ENCODE data around the gene ASTN1.

Gene ASTN1

DNA sequence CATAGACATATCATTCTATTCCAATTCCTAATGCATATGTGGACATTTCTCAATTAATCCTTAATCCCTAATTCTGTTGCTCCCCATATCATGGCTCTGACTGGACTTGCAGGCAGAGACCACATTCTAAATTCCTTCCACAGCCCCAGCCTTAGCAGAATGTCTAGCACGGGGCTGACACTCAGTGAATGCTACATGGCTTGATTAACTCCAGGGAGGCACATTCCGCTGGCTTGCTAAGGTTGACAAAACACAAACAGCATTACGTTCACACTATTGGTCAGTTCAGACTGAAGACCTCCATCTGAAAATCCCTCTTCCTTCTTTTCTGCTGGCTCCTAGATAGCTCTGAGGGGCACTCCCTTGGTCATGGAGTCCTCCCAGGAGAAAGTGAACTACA is 119.4 kb downstream of the ASTN1 start:
- Histone ChIP-seq H3K4me1 (ENCODE audit: insufficient read depth, low read length, poor library complexity, severe bottlenecking) (no peaks in the 10 kb centered on the region), H4K20me1 (ENCODE audit: insufficient read depth, low read length, poor library complexity, severe bottlenecking) (no peaks in the 10 kb centered on the region), H3F3A (ENCODE audit: low read depth) (no peaks in the 10 kb centered on the region), H3K27me3 (ENCODE audit: insufficient read depth, low read length, poor library complexity, severe bottlenecking) (no peaks in the 10 kb centered on the region), H3K9me3 (ENCODE audit: insufficient read depth, low read depth, low read length) (no peaks in the 10 kb centered on the region), H3K36me3 (ENCODE audit: insufficient read depth, low read length) (no peaks in the 10 kb centered on the region), H3K4me3 (ENCODE audit: low read length, poor library complexity, severe bottlenecking) (no peak overlapping the region), H3K79me2 (ENCODE audit: insufficient read depth, low read length) (no peaks in the 10 kb centered on the region), H3K9me2 (replicated peaks; ENCODE audit: low read depth, low read length) (no peaks in the 10 kb centered on the region), H3K4me2 (ENCODE audit: low read depth, low read length, poor library complexity, severe bottlenecking) (no peak overlapping the region), H2AFZ (ENCODE audit: low read length) (no peak overlapping the region), H3K9ac (ENCODE audit: low read depth, low read length, poor library complexity, severe bottlenecking) (no peak overlapping the region)
- TF ChIP-seq, protein P1, sequence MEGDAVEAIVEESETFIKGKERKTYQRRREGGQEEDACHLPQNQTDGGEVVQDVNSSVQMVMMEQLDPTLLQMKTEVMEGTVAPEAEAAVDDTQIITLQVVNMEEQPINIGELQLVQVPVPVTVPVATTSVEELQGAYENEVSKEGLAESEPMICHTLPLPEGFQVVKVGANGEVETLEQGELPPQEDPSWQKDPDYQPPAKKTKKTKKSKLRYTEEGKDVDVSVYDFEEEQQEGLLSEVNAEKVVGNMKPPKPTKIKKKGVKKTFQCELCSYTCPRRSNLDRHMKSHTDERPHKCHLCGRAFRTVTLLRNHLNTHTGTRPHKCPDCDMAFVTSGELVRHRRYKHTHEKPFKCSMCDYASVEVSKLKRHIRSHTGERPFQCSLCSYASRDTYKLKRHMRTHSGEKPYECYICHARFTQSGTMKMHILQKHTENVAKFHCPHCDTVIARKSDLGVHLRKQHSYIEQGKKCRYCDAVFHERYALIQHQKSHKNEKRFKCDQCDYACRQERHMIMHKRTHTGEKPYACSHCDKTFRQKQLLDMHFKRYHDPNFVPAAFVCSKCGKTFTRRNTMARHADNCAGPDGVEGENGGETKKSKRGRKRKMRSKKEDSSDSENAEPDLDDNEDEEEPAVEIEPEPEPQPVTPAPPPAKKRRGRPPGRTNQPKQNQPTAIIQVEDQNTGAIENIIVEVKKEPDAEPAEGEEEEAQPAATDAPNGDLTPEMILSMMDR (conservative IDR thresholded peaks at IDR 0.05; ENCODE audit: low read length): no peak

GRCh38 chr1:177044390-177044789 is 120.1 kb downstream of the ASTN1 start:
- Histone ChIP-seq H3K4me2 (ENCODE audit: low read depth, low read length, poor library complexity, severe bottlenecking) (no peak overlapping the region), H3K4me3 (ENCODE audit: low read length, poor library complexity, severe bottlenecking) (no peak overlapping the region), H3K27me3 (ENCODE audit: insufficient read depth, low read length, poor library complexity, severe bottlenecking) (no peaks in the 10 kb centered on the region), H3K79me2 (ENCODE audit: insufficient read depth, low read length) (no peaks in the 10 kb centered on the region), H3K9ac (ENCODE audit: low read depth, low read length, poor library complexity, severe bottlenecking) (no peak overlapping the region), H3F3A (ENCODE audit: low read depth) (no peaks in the 10 kb centered on the region), H4K20me1 (ENCODE audit: insufficient read depth, low read length, poor library complexity, severe bottlenecking) (no peaks in the 10 kb centered on the region), H3K4me1 (ENCODE audit: insufficient read depth, low read length, poor library complexity, severe bottlenecking) (no peaks in the 10 kb centered on the region), H3K9me3 (ENCODE audit: insufficient read depth, low read depth, low read length) (no peaks in the 10 kb centered on the region), H2AFZ (ENCODE audit: low read length) (no peak overlapping the region), H3K9me2 (replicated peaks; ENCODE audit: low read depth, low read length) (no peaks in the 10 kb centered on the region), H3K36me3 (ENCODE audit: insufficient read depth, low read length) (no peaks in the 10 kb centered on the region)
- TF ChIP-seq, protein P1 (conservative IDR thresholded peaks at IDR 0.05; ENCODE audit: low read length): no peak

- Histone ChIP-seq H3K4me3 (ENCODE audit: low read length, poor library complexity, severe bottlenecking) (no peak overlapping the region), H3K27me3 (ENCODE audit: insufficient read depth, low read length, poor library complexity, severe bottlenecking) (no peaks in the 10 kb centered on the region), H3K79me2 (ENCODE audit: insufficient read depth, low read length) (no peaks in the 10 kb centered on the region), H3K4me1 (ENCODE audit: insufficient read depth, low read length, poor library complexity, severe bottlenecking) (no peaks in the 10 kb centered on the region), H3K9me2 (replicated peaks; ENCODE audit: low read depth, low read length) (no peaks in the 10 kb centered on the region), H3F3A (ENCODE audit: low read depth) (no peaks in the 10 kb centered on the region), H3K36me3 (ENCODE audit: insufficient read depth, low read length) (no peaks in the 10 kb centered on the region), H3K9ac (ENCODE audit: low read depth, low read length, poor library complexity, severe bottlenecking) (no peak overlapping the region), H3K4me2 (ENCODE audit: low read depth, low read length, poor library complexity, severe bottlenecking) (no peak overlapping the region), H2AFZ (ENCODE audit: low read length) (no peak overlapping the region), H4K20me1 (ENCODE audit: insufficient read depth, low read length, poor library complexity, severe bottlenecking) (no peaks in the 10 kb centered on the region), H3K9me3 (ENCODE audit: insufficient read depth, low read depth, low read length) (no peaks in the 10 kb centered on the region)
- no peak for TF ChIP-seq EZH2phosphoT487 (IDR thresholded peaks at IDR 0.05; ENCODE audit: borderline replicate concordance)
- TF ChIP-seq, protein P1 (conservative IDR thresholded peaks at IDR 0.05; ENCODE audit: low read length): no peak
These were observed 120.9 kb downstream of the ASTN1 start for GRCh38 chr1:177043597-177043996.

Data from Loucy (cell line).